Measurements from ENCODE around the gene EIF2B2.

- TF ChIP-seq, protein P1, sequence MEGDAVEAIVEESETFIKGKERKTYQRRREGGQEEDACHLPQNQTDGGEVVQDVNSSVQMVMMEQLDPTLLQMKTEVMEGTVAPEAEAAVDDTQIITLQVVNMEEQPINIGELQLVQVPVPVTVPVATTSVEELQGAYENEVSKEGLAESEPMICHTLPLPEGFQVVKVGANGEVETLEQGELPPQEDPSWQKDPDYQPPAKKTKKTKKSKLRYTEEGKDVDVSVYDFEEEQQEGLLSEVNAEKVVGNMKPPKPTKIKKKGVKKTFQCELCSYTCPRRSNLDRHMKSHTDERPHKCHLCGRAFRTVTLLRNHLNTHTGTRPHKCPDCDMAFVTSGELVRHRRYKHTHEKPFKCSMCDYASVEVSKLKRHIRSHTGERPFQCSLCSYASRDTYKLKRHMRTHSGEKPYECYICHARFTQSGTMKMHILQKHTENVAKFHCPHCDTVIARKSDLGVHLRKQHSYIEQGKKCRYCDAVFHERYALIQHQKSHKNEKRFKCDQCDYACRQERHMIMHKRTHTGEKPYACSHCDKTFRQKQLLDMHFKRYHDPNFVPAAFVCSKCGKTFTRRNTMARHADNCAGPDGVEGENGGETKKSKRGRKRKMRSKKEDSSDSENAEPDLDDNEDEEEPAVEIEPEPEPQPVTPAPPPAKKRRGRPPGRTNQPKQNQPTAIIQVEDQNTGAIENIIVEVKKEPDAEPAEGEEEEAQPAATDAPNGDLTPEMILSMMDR (IDR thresholded peaks at IDR 0.05): no peak
- no peak for TF ChIP-seq POLR2A (IDR thresholded peaks at IDR 0.05; ENCODE audit: low read depth)
- no peak for TF ChIP-seq EP300 (IDR thresholded peaks at IDR 0.05)
- TF ChIP-seq POLR2AphosphoS5 (IDR thresholded peaks at IDR 0.05): no peak
Observed at GRCh38 chr14:75041613-75042012, 38.9 kb downstream of the EIF2B2 start.
